ENCODE data around the gene ABLIM2. TPM values are rescaled to one million over a fixed set of nuclear protein-coding genes. Genes with fewer than 3 reads are reported as not detected.

The ABLIM2 gene
- polyA plus RNA-seq, 3 donors: 0.21 TPM; not detected in 2

- no peaks in the 10 kb centered on the region for H4K20me1 ChIP-seq (ENCODE audit: insufficient read depth, low read length)
- H2AFZ ChIP-seq (ENCODE audit: insufficient read depth, low read depth, low read length, poor library complexity, severe bottlenecking): no peak overlapping the region
- no peaks in the 10 kb centered on the region for H3K4me1 ChIP-seq (ENCODE audit: control insufficient read depth in 1 of 2, insufficient read depth in 2 of 2, low read length in 2 of 2)
- TF ChIP-seq, protein P1, sequence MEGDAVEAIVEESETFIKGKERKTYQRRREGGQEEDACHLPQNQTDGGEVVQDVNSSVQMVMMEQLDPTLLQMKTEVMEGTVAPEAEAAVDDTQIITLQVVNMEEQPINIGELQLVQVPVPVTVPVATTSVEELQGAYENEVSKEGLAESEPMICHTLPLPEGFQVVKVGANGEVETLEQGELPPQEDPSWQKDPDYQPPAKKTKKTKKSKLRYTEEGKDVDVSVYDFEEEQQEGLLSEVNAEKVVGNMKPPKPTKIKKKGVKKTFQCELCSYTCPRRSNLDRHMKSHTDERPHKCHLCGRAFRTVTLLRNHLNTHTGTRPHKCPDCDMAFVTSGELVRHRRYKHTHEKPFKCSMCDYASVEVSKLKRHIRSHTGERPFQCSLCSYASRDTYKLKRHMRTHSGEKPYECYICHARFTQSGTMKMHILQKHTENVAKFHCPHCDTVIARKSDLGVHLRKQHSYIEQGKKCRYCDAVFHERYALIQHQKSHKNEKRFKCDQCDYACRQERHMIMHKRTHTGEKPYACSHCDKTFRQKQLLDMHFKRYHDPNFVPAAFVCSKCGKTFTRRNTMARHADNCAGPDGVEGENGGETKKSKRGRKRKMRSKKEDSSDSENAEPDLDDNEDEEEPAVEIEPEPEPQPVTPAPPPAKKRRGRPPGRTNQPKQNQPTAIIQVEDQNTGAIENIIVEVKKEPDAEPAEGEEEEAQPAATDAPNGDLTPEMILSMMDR (IDR thresholded peaks at IDR 0.05): no peak
- H3K79me2 ChIP-seq (ENCODE audit: insufficient read depth, low read length): no peaks in the 10 kb centered on the region
- H3K27me3 ChIP-seq (ENCODE audit: control insufficient read depth in 2 of 2, insufficient read depth in 2 of 2, low read length in 2 of 2): no peaks in the 10 kb centered on the region
- Mint-ChIP-seq H3K27ac (no peak overlapping the region), H3K27me3 (ENCODE audit: low read depth in 3 of 3) (peaks cover 0 to 11% (median 2%) of the 10 kb centered on the region in 3 donors), H3K4me3 (no peak overlapping the region), H3K4me1 (no peaks in the 10 kb centered on the region), H3K9me3 (peaks cover 24 to 58% (median 53%) of the 10 kb centered on the region in 7 donors), H3K36me3 (no peaks in the 10 kb centered on the region)
- 100% methylated on average over 1 of the region's 8 CpGs for WGBS (ENCODE audit: insufficient coverage)
- no peak for DNase-seq
- H3K9me3 ChIP-seq (replicated peaks in 1 of 2; ENCODE audit: control insufficient read depth in 1 of 2, insufficient read depth in 1 of 2, low read length in 2 of 2): peaks cover 15 to 61% of the 10 kb centered on the region in 2 donors
- H3K4me2 ChIP-seq (replicated peaks; ENCODE audit: extremely low read depth, low read length, poor library complexity, severe bottlenecking): no peak overlapping the region
- no peak overlapping the region for H3K9ac ChIP-seq (ENCODE audit: insufficient read depth, low read length, poor library complexity, severe bottlenecking)
- intact Hi-C loops (cut with micrococcal nuclease): no loop called here
- H3K27ac ChIP-seq (ENCODE audit: low read depth in 1 of 2, low read length in 2 of 2): no peak overlapping the region
- H3K4me3 ChIP-seq (replicated peaks in 1 of 3; ENCODE audit: low read depth in 2 of 3, low read length in 3 of 3): no peak overlapping the region
- H3K36me3 ChIP-seq (replicated peaks in 1 of 2; ENCODE audit: control insufficient read depth in 1 of 2, insufficient read depth in 2 of 2, low read length in 2 of 2): no peaks in the 10 kb centered on the region
Measured at GRCh38 chr4:8061573-8061972, 97.0 kb downstream of the ABLIM2 start.

DNA sequence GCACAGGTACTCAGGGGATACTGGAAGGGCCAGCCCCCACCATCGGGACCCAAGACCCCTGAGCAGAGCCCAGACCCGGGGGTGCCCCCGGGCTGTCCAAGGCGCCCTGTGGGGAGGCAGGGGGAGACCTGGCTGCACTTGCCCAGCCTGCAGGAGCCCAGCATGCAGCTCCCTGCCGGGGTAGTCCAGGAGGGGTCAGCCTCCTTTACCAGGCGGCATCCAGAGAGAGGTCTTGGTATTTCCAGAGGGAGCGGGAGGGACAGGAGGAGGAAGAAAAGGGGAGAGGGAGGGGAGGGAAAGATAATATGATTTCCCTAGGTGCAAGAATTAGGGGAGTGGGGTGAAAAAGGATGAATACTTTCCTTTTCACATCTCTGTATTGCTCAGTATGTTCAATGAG is 97.5 kb downstream of the ABLIM2 start:
- Histone ChIP-seq H3K4me3 (replicated peaks in 1 of 3; ENCODE audit: low read depth in 2 of 3, low read length in 3 of 3) (no peak overlapping the region), H4K20me1 (ENCODE audit: insufficient read depth, low read length) (no peaks in the 10 kb centered on the region), H3K9ac (ENCODE audit: insufficient read depth, low read length, poor library complexity, severe bottlenecking) (no peak overlapping the region), H3K27me3 (ENCODE audit: control insufficient read depth in 2 of 2, insufficient read depth in 2 of 2, low read length in 2 of 2) (no peaks in the 10 kb centered on the region), H3K4me2 (replicated peaks; ENCODE audit: extremely low read depth, low read length, poor library complexity, severe bottlenecking) (no peak overlapping the region), H3K27ac (ENCODE audit: low read depth in 1 of 2, low read length in 2 of 2) (no peak overlapping the region), H3K79me2 (ENCODE audit: insufficient read depth, low read length) (no peaks in the 10 kb centered on the region), H3K4me1 (ENCODE audit: control insufficient read depth in 1 of 2, insufficient read depth in 2 of 2, low read length in 2 of 2) (no peaks in the 10 kb centered on the region), H3K9me3 (replicated peaks in 1 of 2; ENCODE audit: control insufficient read depth in 1 of 2, insufficient read depth in 1 of 2, low read length in 2 of 2) (peaks cover 15 to 61% of the 10 kb centered on the region in 2 donors), H2AFZ (ENCODE audit: insufficient read depth, low read depth, low read length, poor library complexity, severe bottlenecking) (no peak overlapping the region), H3K36me3 (replicated peaks in 1 of 2; ENCODE audit: control insufficient read depth in 1 of 2, insufficient read depth in 2 of 2, low read length in 2 of 2) (no peaks in the 10 kb centered on the region)
- TF ChIP-seq, protein P1 (IDR thresholded peaks at IDR 0.05): no peak
- no peak for DNase-seq
- Mint-ChIP-seq H3K4me1 (no peaks in the 10 kb centered on the region), H3K27ac (no peak overlapping the region), H3K4me3 (no peak overlapping the region), H3K27me3 (ENCODE audit: low read depth in 3 of 3) (peaks cover 0 to 11% (median 2%) of the 10 kb centered on the region in 3 donors), H3K36me3 (no peaks in the 10 kb centered on the region), H3K9me3 (peaks cover 24 to 61% (median 53%) of the 10 kb centered on the region in 7 donors)
- intact Hi-C loops (cut with micrococcal nuclease): no loop called here
- 79% methylated on average over 2 of the region's 7 CpGs for WGBS (ENCODE audit: insufficient coverage)
